Measurements from ENCODE around the gene WFIKKN1.

WFIKKN1 gene

GRCh38 chr16:662095-662494 lies 31.3 kb downstream of the WFIKKN1 start:
- DNase-seq, result no peak
- Histone ChIP-seq H3K27me3 (ENCODE audit: insufficient read depth, low read depth, severe bottlenecking) (no peaks in the 10 kb centered on the region), H3K36me3 (peaks cover 61% of the 10 kb centered on the region), H3K27ac (no peak overlapping the region), H3K4me3 (ENCODE audit: low read depth, low read length) (no peak overlapping the region), H3K9me3 (ENCODE audit: severe bottlenecking) (no peaks in the 10 kb centered on the region)
- TF ChIP-seq, protein P1, sequence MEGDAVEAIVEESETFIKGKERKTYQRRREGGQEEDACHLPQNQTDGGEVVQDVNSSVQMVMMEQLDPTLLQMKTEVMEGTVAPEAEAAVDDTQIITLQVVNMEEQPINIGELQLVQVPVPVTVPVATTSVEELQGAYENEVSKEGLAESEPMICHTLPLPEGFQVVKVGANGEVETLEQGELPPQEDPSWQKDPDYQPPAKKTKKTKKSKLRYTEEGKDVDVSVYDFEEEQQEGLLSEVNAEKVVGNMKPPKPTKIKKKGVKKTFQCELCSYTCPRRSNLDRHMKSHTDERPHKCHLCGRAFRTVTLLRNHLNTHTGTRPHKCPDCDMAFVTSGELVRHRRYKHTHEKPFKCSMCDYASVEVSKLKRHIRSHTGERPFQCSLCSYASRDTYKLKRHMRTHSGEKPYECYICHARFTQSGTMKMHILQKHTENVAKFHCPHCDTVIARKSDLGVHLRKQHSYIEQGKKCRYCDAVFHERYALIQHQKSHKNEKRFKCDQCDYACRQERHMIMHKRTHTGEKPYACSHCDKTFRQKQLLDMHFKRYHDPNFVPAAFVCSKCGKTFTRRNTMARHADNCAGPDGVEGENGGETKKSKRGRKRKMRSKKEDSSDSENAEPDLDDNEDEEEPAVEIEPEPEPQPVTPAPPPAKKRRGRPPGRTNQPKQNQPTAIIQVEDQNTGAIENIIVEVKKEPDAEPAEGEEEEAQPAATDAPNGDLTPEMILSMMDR (IDR thresholded peaks at IDR 0.05; ENCODE audit: low read depth, low read length), result no peak

GRCh38 chr16:662597-662996 lies 31.8 kb downstream of the WFIKKN1 start:
- H3K27me3 ChIP-seq (ENCODE audit: insufficient read depth, low read depth, severe bottlenecking), result no peaks in the 10 kb centered on the region
- H3K36me3 ChIP-seq, result peaks cover 61% of the 10 kb centered on the region
- H3K4me3 ChIP-seq (ENCODE audit: low read depth, low read length), result no peak overlapping the region
- TF ChIP-seq, protein P1 (IDR thresholded peaks at IDR 0.05; ENCODE audit: low read depth, low read length), result no peak
- H3K27ac ChIP-seq, result no peak overlapping the region
- no peaks in the 10 kb centered on the region for H3K9me3 ChIP-seq (ENCODE audit: severe bottlenecking)
- DNase-seq, result no peak

- H3K27me3 ChIP-seq (ENCODE audit: insufficient read depth, low read depth, severe bottlenecking), result no peaks in the 10 kb centered on the region
- TF ChIP-seq, protein P1 (IDR thresholded peaks at IDR 0.05; ENCODE audit: low read depth, low read length), result no peak
- H3K36me3 ChIP-seq, result peaks cover 59% of the 10 kb centered on the region
- DNase-seq, result no peak
- no peak overlapping the region for H3K27ac ChIP-seq
- H3K4me3 ChIP-seq (ENCODE audit: low read depth, low read length), result no peak overlapping the region
- no peaks in the 10 kb centered on the region for H3K9me3 ChIP-seq (ENCODE audit: severe bottlenecking)
Observed at GRCh38 chr16:666572-666971, 35.8 kb downstream of the WFIKKN1 start.

DNA sequence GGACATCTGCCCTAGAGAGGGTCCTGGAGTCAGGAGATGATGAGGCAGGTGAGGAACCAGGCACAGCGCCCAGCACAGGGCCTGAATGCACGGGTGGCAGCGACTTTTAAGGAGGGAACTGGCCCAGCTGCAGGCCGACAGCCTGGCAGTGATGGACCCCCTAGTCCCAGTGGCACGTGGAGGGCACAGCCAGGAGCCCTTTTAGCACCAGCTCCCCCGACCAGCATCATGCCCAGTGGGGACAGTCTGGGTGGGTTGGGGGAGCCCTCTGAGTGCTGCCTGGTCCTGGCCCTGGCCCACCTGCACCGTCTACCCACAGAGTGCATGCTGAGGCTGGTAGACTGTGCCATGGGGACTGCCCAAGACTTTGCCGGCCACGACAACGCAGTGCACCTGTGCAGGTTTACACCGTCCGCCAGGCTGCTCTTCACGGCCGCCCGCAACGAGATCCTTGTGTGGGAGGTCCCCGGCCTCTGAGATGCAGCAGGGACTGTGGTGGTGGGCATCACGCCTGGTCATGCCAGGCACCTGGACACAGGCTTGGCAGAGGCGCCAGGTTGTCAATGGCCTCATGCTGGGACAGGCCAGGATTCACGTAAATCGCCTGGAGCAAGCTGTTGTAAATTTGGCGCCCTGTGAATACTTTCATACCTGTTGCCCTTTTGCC lies 36.5 kb downstream of the WFIKKN1 start:
- Histone ChIP-seq H3K9me3 (ENCODE audit: severe bottlenecking) (no peaks in the 10 kb centered on the region), H3K27me3 (ENCODE audit: insufficient read depth, low read depth, severe bottlenecking) (no peaks in the 10 kb centered on the region), H3K36me3 (peaks cover 57% of the 10 kb centered on the region), H3K27ac (peak overlapping the region; percentile 88), H3K4me3 (ENCODE audit: low read depth, low read length) (no peak overlapping the region)
- DNase-seq, result no peak
- TF ChIP-seq, protein P1 (IDR thresholded peaks at IDR 0.05; ENCODE audit: low read depth, low read length), result no peak

DNA sequence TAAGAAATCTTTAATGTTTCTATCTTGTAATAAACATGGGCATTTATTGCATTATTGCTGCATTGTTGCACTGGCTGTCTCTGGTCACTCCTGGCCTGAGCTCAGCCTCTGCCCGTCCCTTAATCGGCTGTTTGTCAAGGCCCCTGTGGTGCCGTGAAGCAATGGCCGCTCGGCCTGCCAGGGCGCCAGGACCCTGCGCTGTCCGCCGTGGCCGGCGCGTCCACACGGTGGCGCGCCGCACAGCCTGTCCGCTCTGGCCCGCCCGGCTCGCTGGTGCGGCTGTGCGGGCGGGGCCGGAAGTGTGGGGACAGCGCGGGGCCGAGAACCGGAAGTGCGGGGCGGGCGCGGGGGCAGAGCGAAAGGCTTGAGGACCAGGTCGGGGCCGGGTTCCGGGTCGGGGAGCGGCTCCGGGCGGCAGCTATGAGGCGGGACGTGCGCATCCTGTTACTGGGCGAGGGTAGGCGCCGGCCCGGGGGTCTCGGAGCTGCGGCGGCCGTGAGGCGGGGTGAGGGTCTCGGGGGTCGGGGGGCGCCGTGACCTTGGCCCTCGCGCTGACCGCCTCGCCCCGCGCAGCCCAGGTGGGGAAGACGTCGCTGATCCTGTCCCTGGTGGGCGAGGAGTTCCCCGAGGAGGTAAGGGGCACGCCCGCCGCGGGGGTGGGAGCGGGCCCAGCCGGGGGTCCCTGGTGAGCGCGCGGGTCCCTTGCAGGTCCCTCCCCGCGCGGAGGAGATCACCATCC lies 37.2 kb downstream of the WFIKKN1 start, which contains the start of gene RHOT2:
Gene RHOT2 (plus strand): TSS at position 353 of the 739 bp plus-strand sequence. CDS start 68 bp downstream, at position 421.
- peaks cover 57% of the 10 kb centered on the region for H3K36me3 ChIP-seq
- peak within 1 kb of the TSS; percentile 84 for H3K4me3 ChIP-seq (ENCODE audit: low read depth, low read length)
- TF ChIP-seq, protein P1 (IDR thresholded peaks at IDR 0.05; ENCODE audit: low read depth, low read length), result peak; percentile 86
- peak; percentile 94 for DNase-seq
- H3K27ac ChIP-seq, result peak within 1 kb of the TSS; percentile 88
- no peaks in the 10 kb centered on the region for H3K9me3 ChIP-seq (ENCODE audit: severe bottlenecking)
- no peaks in the 10 kb centered on the region for H3K27me3 ChIP-seq (ENCODE audit: insufficient read depth, low read depth, severe bottlenecking)

Measured in WERI-Rb-1 (cell line).